Limb (tissue), 2 donors: Measurements from ENCODE around the gene OR2L13.
"Not testable (repeated sequence)": the region's sequence is repeated elsewhere in the genome, so short reads cannot be mapped to it uniquely, and the experiment has no call there.

ENCODE experiments used
- DNase-seq, 2 donors: peaks; one replicate each; pipeline ENCODE4 v3.0.0-alpha.2; 2016; ENCODE audit errors: extremely low spot score in 2 of 2

The OR2L13 gene

GRCh38 chr1:248094884-248095283 is at the start of gene OR2L13:
Gene OR2L13, plus strand, starts transcription at chr1:248095184. Its CDS starts 4,192 bp downstream, at chr1:248099376.
- DNase-seq, result no peak

GRCh38 chr1:248045209-248045608 is 49.8 kb upstream of the OR2L13 start:
- no peak for DNase-seq

- DNase-seq, result no peak
Measured at GRCh38 chr1:248046536-248046935, 48.4 kb upstream of the OR2L13 start, which contains the start of gene OR2L3. Gene OR2L3, plus strand, starts transcription at chr1:248046836. Its CDS starts 13,846 bp downstream, at chr1:248060682.

DNA sequence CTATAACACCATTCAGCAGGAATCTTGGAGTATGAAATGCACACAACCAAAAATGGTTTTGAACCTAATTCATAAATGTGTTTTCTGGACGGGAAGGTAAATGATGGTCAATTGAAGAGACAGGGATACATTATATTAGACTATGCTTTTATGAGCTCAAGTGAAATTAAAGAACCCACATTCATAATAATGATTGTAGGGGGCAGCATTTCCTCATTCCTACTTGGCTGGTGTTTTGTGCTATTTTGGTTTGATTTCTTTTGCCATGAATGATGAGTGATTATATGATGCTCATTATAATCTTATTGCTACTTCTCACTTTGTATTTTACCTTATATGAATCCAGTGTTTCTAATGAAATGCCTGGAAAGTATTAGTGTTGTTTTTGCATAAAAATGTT is 48.0 kb upstream of the OR2L13 start:
- no peak for DNase-seq

DNA sequence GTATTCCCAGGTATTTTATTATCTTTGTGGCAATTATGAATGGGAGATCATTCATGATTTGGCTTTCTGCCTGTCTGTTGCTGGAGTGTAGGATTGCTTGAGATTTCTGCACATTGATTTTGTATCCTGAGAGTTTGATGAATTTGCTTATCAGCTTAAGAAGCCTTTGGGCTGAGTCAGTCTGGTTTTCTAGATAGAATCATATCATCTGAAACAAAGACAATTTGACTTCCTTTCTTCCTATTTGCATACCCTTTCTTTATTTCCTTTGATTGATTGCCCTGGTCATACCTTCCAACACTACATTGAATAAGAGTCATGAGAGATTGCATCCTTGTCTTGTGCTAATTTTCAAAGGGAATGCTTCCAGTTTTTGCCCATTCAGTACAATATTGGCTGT is 40.3 kb upstream of the OR2L13 start:
- no peak for DNase-seq

- DNase-seq, result no peak
Measured at GRCh38 chr1:248055261-248055660, 39.7 kb upstream of the OR2L13 start.

DNA sequence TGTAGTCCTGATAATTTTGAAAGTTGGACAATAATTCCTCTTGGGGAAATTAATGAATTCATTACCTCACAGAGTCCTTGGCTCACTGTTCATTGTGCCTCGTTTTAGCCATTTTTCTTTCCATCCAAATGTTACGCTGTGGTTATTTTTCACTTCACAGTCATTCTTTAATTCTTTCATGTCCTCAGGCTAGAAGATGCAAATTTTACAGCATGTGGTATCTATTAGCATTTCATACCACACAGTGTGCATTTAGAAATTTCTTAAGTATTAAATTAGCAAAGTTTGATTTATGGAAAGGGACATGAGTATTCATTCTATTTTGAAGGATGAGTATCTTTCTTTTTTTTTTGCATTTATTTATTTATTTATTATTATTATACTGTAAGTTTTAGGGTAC is 29.9 kb upstream of the OR2L13 start:
- DNase-seq, result no peak

- no peak for DNase-seq
Measured at GRCh38 chr1:248065604-248066003, 29.4 kb upstream of the OR2L13 start.

DNA sequence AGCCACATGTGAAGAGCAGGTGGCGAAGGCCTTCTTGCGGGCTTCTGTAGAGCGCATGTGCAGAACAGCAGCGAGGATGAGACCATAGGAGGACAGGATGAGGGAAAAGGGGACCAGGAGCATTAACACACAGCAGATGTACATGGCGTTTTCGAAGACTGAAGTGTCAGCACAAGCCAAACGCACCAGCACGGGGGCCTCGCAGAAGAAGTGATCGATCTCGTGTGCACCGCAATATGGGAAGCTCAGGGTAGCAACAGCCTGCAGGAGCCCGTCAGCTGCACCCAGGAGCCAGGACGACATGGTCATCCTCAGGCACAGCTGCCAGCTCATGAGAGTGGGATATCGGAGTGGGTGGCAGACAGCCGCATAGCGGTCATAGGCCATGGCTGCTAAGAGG is 11.1 kb upstream of the OR2L13 start:
- DNase-seq, result not testable (repeated sequence)

- DNase-seq, result no peak
Measured at GRCh38 chr1:248098529-248098928, 3.5 kb downstream of the OR2L13 start.

DNA sequence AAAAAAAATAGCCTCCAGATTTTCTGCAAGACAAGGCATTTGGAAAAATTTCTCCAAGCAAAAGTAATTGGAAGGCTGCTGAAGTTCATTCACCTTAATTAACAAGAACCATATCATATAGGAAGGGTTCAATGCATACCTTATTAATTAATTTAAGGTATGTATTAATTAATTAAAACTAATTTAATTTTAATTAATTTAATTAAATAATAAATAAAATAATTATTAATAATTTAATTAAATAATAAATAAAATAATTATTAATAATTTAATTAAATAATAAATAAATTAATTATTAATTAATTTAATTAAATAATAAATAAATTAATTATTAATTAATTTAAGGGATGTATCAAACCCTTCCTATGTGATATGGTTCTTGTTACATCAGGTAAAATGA is 7.9 kb downstream of the OR2L13 start:
- DNase-seq, result no peak

GRCh38 chr1:248111157-248111556 is 16.2 kb downstream of the OR2L13 start:
- no peak for DNase-seq

DNA sequence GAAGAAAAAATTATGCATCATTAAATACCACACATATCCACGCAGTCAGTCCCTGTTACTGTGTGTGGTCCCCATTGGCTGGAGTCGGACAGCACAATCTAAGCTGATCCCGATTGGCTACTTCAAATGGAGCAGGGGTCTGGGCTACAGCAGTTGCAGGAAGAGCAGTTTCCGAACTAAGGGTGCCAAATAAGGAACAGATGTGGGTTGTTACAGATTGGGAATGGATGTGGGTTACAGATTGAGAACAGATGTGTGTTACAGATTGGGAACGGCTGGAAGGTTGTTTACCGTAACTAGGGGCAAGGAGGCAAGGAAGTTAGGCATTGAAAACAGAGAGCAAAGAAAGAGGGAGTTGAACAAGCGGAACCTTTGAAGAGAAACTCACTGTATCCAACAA is 19.9 kb downstream of the OR2L13 start:
- no peak for DNase-seq

GRCh38 chr1:248127653-248128052 is 32.7 kb downstream of the OR2L13 start:
- DNase-seq, result no peak

DNA sequence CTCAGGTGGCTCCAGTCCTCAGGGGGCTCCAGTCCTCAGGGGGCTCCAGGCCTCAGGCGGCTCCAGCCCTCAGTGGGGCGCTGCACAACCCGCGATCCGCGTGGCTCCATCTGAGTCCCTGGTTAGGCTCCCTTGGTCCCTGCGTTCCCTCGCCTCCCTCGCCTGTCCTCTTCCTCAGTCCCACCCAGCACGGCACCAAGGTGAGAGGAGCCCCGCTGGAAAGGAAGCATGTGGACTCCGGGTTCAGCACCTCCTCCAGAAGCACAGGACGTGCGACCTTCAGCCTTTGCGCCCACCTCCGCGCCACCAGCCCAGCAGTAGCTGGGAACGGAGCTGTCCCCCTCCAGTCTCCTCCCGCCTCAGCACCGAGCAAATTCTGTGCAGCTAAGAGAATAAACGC is 41.8 kb downstream of the OR2L13 start:
- DNase-seq, result no peak

DNA sequence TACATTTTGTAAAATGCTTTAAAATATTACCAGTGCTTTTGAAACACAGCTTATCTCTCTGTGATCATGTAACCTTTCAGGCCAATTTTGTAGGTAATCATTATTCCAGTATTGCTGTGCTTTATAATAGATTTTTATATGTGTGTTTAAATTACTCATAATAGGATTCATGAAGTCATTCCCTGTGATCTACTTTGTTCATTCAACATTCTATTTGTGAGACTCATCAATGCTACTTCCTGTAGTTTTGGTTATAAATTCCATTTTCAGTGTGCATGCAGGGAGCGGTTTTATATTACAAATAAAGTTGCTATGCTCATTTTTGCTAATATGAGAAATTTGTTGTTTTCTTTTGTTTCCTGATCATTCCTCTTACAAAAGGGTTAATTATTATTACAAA is 45.9 kb downstream of the OR2L13 start:
- DNase-seq, result no peak

- DNase-seq, result no peak
Measured at GRCh38 chr1:248143311-248143710, 48.3 kb downstream of the OR2L13 start.

GRCh38 chr1:248144513-248145198 is 49.7 kb downstream of the OR2L13 start, which contains the start of gene OR2M5:
Gene OR2M5, plus strand, starts transcription at chr1:248145148. Its CDS starts 0 bp downstream, at chr1:248145148.
- no peak for DNase-seq
